ENCODE measurements around the gene VSTM2L.

VSTM2L gene

GRCh38 chr20:37954190-37954589 is 51.3 kb downstream of the VSTM2L start:
- Histone ChIP-seq H3K4me1 (ENCODE audit: insufficient read depth, poor library complexity, severe bottlenecking) (no peaks in the 10 kb centered on the region), H3K27ac (ENCODE audit: poor library complexity, severe bottlenecking) (no peak overlapping the region), H3K27me3 (ENCODE audit: insufficient read depth, poor library complexity, severe bottlenecking) (no peaks in the 10 kb centered on the region), H3K9me3 (ENCODE audit: severe bottlenecking) (no peaks in the 10 kb centered on the region), H3K4me3 (ENCODE audit: severe bottlenecking) (no peak overlapping the region), H3K36me3 (ENCODE audit: low read depth) (no peaks in the 10 kb centered on the region)
- TF ChIP-seq, protein P1, sequence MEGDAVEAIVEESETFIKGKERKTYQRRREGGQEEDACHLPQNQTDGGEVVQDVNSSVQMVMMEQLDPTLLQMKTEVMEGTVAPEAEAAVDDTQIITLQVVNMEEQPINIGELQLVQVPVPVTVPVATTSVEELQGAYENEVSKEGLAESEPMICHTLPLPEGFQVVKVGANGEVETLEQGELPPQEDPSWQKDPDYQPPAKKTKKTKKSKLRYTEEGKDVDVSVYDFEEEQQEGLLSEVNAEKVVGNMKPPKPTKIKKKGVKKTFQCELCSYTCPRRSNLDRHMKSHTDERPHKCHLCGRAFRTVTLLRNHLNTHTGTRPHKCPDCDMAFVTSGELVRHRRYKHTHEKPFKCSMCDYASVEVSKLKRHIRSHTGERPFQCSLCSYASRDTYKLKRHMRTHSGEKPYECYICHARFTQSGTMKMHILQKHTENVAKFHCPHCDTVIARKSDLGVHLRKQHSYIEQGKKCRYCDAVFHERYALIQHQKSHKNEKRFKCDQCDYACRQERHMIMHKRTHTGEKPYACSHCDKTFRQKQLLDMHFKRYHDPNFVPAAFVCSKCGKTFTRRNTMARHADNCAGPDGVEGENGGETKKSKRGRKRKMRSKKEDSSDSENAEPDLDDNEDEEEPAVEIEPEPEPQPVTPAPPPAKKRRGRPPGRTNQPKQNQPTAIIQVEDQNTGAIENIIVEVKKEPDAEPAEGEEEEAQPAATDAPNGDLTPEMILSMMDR (IDR thresholded peaks at IDR 0.05; ENCODE audit: poor library complexity, severe bottlenecking) = no peak
- ATAC-seq (ENCODE audit: low read depth) = no peak
- no peak for DNase-seq (ENCODE audit: low spot score)

- Histone ChIP-seq H3K9me3 (ENCODE audit: severe bottlenecking) (no peaks in the 10 kb centered on the region), H3K27me3 (ENCODE audit: insufficient read depth, poor library complexity, severe bottlenecking) (no peaks in the 10 kb centered on the region), H3K36me3 (ENCODE audit: low read depth) (no peaks in the 10 kb centered on the region), H3K4me1 (ENCODE audit: insufficient read depth, poor library complexity, severe bottlenecking) (no peaks in the 10 kb centered on the region), H3K27ac (ENCODE audit: poor library complexity, severe bottlenecking) (no peak overlapping the region), H3K4me3 (ENCODE audit: severe bottlenecking) (no peak overlapping the region)
- ATAC-seq (ENCODE audit: low read depth) = no peak
- TF ChIP-seq, protein P1 (IDR thresholded peaks at IDR 0.05; ENCODE audit: poor library complexity, severe bottlenecking) = no peak
- DNase-seq (ENCODE audit: low spot score) = peak; percentile 61
These were observed 51.7 kb downstream of the VSTM2L start for GRCh38 chr20:37954626-37955025.

GRCh38 chr20:37955511-37955910 is 52.6 kb downstream of the VSTM2L start:
- Histone ChIP-seq H3K27ac (ENCODE audit: poor library complexity, severe bottlenecking) (no peak overlapping the region), H3K4me1 (ENCODE audit: insufficient read depth, poor library complexity, severe bottlenecking) (no peaks in the 10 kb centered on the region), H3K4me3 (ENCODE audit: severe bottlenecking) (no peak overlapping the region), H3K36me3 (ENCODE audit: low read depth) (no peaks in the 10 kb centered on the region), H3K9me3 (ENCODE audit: severe bottlenecking) (no peaks in the 10 kb centered on the region), H3K27me3 (ENCODE audit: insufficient read depth, poor library complexity, severe bottlenecking) (no peaks in the 10 kb centered on the region)
- peak; percentile 31 for DNase-seq (ENCODE audit: low spot score)
- TF ChIP-seq, protein P1 (IDR thresholded peaks at IDR 0.05; ENCODE audit: poor library complexity, severe bottlenecking) = no peak
- no peak for ATAC-seq (ENCODE audit: low read depth)

GRCh38 chr20:37956107-37956585 is 53.2 kb downstream of the VSTM2L start:
- no peaks in the 10 kb centered on the region for H3K36me3 ChIP-seq (ENCODE audit: low read depth)
- H3K27ac ChIP-seq (ENCODE audit: poor library complexity, severe bottlenecking) = no peak overlapping the region
- H3K4me3 ChIP-seq (ENCODE audit: severe bottlenecking) = no peak overlapping the region
- no peaks in the 10 kb centered on the region for H3K9me3 ChIP-seq (ENCODE audit: severe bottlenecking)
- ATAC-seq (ENCODE audit: low read depth) = peak; percentile 47; the same call in 1 of the 3 replicates
- no peaks in the 10 kb centered on the region for H3K27me3 ChIP-seq (ENCODE audit: insufficient read depth, poor library complexity, severe bottlenecking)
- TF ChIP-seq, protein P1 (IDR thresholded peaks at IDR 0.05; ENCODE audit: poor library complexity, severe bottlenecking) = no peak
- DNase-seq (ENCODE audit: low spot score) = no peak
- H3K4me1 ChIP-seq (ENCODE audit: insufficient read depth, poor library complexity, severe bottlenecking) = no peaks in the 10 kb centered on the region

- no peak for ATAC-seq (ENCODE audit: low read depth)
- no peaks in the 10 kb centered on the region for H3K4me1 ChIP-seq (ENCODE audit: insufficient read depth, poor library complexity, severe bottlenecking)
- no peaks in the 10 kb centered on the region for H3K36me3 ChIP-seq (ENCODE audit: low read depth)
- peaks cover 4% of the 10 kb centered on the region for H3K27me3 ChIP-seq (ENCODE audit: insufficient read depth, poor library complexity, severe bottlenecking)
- no peaks in the 10 kb centered on the region for H3K9me3 ChIP-seq (ENCODE audit: severe bottlenecking)
- no peak overlapping the region for H3K27ac ChIP-seq (ENCODE audit: poor library complexity, severe bottlenecking)
- TF ChIP-seq, protein P1 (IDR thresholded peaks at IDR 0.05; ENCODE audit: poor library complexity, severe bottlenecking) = no peak
- peak; percentile 20 for DNase-seq (ENCODE audit: low spot score)
- no peak overlapping the region for H3K4me3 ChIP-seq (ENCODE audit: severe bottlenecking)
These were observed 56.1 kb downstream of the VSTM2L start for GRCh38 chr20:37958856-37959520.
